ENCODE results near the gene SMOC2.

Gene SMOC2, protein sequence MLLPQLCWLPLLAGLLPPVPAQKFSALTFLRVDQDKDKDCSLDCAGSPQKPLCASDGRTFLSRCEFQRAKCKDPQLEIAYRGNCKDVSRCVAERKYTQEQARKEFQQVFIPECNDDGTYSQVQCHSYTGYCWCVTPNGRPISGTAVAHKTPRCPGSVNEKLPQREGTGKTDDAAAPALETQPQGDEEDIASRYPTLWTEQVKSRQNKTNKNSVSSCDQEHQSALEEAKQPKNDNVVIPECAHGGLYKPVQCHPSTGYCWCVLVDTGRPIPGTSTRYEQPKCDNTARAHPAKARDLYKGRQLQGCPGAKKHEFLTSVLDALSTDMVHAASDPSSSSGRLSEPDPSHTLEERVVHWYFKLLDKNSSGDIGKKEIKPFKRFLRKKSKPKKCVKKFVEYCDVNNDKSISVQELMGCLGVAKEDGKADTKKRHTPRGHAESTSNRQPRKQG

DNA sequence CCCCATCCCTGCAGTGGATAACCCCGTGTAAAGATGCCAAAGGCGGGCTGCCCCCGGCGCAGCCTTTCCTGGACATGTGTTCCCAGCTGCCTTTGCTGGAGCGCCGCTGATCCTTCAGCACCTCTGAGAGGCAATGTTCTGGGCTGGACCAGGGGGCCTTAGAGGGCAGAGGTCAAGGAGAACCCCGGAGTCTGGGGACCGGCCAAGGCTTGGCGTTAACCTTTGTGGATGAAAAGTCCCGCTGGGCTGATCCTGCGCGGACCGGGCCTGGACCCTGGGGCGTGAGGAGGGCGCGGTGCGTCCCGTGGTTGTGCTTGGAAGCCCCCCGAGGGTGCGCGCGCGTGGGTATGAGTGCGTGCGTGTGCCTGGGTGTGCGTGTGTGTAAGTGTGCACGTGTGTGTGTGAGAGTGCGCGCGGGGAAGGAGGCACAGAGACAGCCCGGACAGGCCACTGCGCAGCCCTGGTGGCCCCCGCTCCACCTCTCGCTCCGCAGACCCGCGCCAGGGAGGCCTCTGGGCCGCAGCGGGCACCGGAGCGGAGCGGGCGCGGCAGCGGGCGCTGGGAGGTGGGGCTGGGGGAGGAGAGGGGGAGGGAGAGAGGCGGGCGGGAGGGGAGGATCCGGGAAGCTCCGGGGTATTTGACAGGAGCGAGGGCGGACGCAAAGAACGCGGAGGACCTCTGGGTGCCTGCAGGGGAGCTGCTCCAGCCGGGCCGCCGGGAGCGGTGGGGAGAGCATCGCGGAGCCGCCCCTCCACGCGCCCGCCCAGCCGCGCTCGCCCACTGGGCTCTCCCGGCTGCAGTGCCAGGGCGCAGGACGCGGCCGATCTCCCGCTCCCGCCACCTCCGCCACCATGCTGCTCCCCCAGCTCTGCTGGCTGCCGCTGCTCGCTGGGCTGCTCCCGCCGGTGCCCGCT, at the start of gene SMOC2:
Gene SMOC2, plus strand, starts transcription at position 665 of the 914 bp plus-strand sequence. Its CDS starts 187 bp downstream, at position 852.
- no peak for TF ChIP-seq JUND (IDR thresholded peaks at IDR 0.05; ENCODE audit: low read depth)
- in situ Hi-C loops (cut with HindIII; ENCODE audit: low pct_unique_long_range_greater_than_20kb, low sequenced_read_pairs) = no loop called here
- peak in 1 of 2 experiments; percentile 18 for DNase-seq (ENCODE audit: low read depth in 1 of 2, low spot score in 1 of 2)

GRCh38 chr6:168393126-168393870, 47.7 kb upstream of the SMOC2 start:
- peak; percentile 41 to 78 for DNase-seq (ENCODE audit: low read depth in 1 of 2, low spot score in 1 of 2)
- TF ChIP-seq JUND (IDR thresholded peaks at IDR 0.05; ENCODE audit: low read depth) = no peak
- in situ Hi-C loops (cut with HindIII; ENCODE audit: low pct_unique_long_range_greater_than_20kb, low sequenced_read_pairs) = no loop called here

GRCh38 chr6:168394606-168395005, 46.4 kb upstream of the SMOC2 start:
- no peak for TF ChIP-seq JUND (IDR thresholded peaks at IDR 0.05; ENCODE audit: low read depth)
- in situ Hi-C loops (cut with HindIII; ENCODE audit: low pct_unique_long_range_greater_than_20kb, low sequenced_read_pairs) = no loop called here

GRCh38 chr6:168395983-168396382, 45.0 kb upstream of the SMOC2 start:
- in situ Hi-C loops (cut with HindIII; ENCODE audit: low pct_unique_long_range_greater_than_20kb, low sequenced_read_pairs) = no loop called here
- no peak for TF ChIP-seq JUND (IDR thresholded peaks at IDR 0.05; ENCODE audit: low read depth)
- DNase-seq (ENCODE audit: low read depth in 1 of 2, low spot score in 1 of 2) = no peak

More at GRCh38 chr6:168394606-168395005, 46.4 kb upstream of the SMOC2 start:
- DNase-seq (ENCODE audit: low read depth in 1 of 2, low spot score in 1 of 2) = no peak

DNA sequence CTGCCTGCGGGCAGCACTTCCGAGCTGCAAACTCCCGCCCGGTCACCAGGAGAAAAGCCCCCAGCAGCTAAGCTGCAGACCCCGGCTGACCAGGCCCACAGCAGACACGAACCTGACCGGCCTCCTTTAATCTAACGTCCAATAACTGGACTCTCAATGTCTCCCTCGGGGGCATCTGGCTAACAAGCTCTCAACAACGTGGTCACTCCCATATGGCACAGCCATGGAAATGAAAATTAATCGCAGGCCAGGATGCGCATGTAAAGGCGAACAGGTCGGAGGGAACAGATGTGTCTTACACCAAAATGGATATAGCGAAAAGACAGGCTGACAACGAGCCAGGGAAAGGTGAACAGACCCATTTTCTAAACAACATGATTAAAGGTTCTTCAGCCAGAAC, 44.4 kb upstream of the SMOC2 start:
- in situ Hi-C loops (cut with HindIII; ENCODE audit: low pct_unique_long_range_greater_than_20kb, low sequenced_read_pairs) = no loop called here
- no peak for DNase-seq (ENCODE audit: low read depth in 1 of 2, low spot score in 1 of 2)
- TF ChIP-seq JUND (IDR thresholded peaks at IDR 0.05; ENCODE audit: low read depth) = no peak

DNA sequence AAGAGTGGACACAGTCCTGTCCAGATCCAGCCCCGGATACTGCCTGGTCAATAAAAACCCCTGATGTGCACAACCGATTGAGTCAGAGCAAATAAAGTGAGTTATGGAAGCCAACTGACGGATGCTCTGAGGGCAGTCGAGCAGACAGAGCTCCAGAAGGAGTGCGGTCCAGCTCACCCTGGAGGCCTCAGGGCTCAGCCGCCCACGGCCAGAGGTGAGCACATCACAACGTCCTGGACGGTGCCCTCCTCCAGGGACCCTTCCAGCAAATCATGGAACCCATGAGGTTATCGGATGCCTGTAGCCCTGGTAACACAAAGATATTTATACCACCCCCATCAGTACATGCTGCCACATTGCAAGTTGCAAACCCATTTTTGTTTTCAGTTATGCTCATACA, 44.0 kb upstream of the SMOC2 start:
- in situ Hi-C loops (cut with HindIII; ENCODE audit: low pct_unique_long_range_greater_than_20kb, low sequenced_read_pairs) = no loop called here
- no peak for DNase-seq (ENCODE audit: low read depth in 1 of 2, low spot score in 1 of 2)
- TF ChIP-seq JUND (IDR thresholded peaks at IDR 0.05; ENCODE audit: low read depth) = no peak

GRCh38 chr6:168400037-168400436, 40.9 kb upstream of the SMOC2 start:
- no peak for DNase-seq (ENCODE audit: low read depth in 1 of 2, low spot score in 1 of 2)
- TF ChIP-seq JUND (IDR thresholded peaks at IDR 0.05; ENCODE audit: low read depth) = no peak
- in situ Hi-C loops (cut with HindIII; ENCODE audit: low pct_unique_long_range_greater_than_20kb, low sequenced_read_pairs) = no loop called here

DNA sequence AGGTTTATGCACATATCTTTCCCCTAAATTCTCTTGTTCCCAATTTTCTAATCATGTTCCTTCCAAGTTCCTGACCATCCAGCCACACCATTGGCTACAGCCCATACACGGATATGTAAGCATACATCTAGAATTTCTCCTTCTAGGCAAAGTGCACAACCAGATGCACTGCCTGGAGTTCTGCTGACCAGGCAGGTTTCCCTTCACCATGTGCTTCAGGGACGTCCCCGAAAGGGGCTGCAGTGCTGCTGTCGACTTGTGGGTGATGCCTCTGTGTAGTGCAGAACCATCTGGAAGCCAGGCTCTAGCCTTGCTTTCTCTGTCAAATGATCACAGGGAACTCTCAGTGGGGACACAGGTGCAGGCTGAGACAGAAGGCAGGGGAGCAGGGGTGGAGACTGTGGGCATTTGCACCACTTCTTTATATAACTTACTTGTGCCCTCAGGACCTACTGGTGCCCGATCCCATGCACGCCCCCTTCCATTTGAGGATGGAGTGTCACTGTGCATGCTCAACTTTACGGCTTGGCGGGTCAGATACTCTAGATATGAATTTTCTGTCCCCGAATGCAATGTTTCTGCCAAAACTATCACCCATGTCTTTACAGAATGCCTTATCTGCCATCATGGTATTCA, 37.5 kb upstream of the SMOC2 start:
- in situ Hi-C loops (cut with HindIII; ENCODE audit: low pct_unique_long_range_greater_than_20kb, low sequenced_read_pairs) = no loop called here
- no peak for DNase-seq (ENCODE audit: low read depth in 1 of 2, low spot score in 1 of 2)
- no peak for TF ChIP-seq JUND (IDR thresholded peaks at IDR 0.05; ENCODE audit: low read depth)

- no peak for TF ChIP-seq JUND (IDR thresholded peaks at IDR 0.05; ENCODE audit: low read depth)
- in situ Hi-C loops (cut with HindIII; ENCODE audit: low pct_unique_long_range_greater_than_20kb, low sequenced_read_pairs) = no loop called here
- DNase-seq (ENCODE audit: low read depth in 1 of 2, low spot score in 1 of 2) = no peak
Observed at GRCh38 chr6:168404560-168404959, 36.4 kb upstream of the SMOC2 start.

- no peak for DNase-seq (ENCODE audit: low read depth in 1 of 2, low spot score in 1 of 2)
- in situ Hi-C loops (cut with HindIII; ENCODE audit: low pct_unique_long_range_greater_than_20kb, low sequenced_read_pairs) = no loop called here
- TF ChIP-seq JUND (IDR thresholded peaks at IDR 0.05; ENCODE audit: low read depth) = no peak
Observed at GRCh38 chr6:168407842-168408241, 33.1 kb upstream of the SMOC2 start.

GRCh38 chr6:168408504-168409136, 32.4 kb upstream of the SMOC2 start:
- in situ Hi-C loops (cut with HindIII; ENCODE audit: low pct_unique_long_range_greater_than_20kb, low sequenced_read_pairs) = no loop called here
- DNase-seq (ENCODE audit: low read depth in 1 of 2, low spot score in 1 of 2) = no peak
- TF ChIP-seq JUND (IDR thresholded peaks at IDR 0.05; ENCODE audit: low read depth) = no peak

All from T47D (cell line).